ENCODE results near the gene MCL1.

DNA sequence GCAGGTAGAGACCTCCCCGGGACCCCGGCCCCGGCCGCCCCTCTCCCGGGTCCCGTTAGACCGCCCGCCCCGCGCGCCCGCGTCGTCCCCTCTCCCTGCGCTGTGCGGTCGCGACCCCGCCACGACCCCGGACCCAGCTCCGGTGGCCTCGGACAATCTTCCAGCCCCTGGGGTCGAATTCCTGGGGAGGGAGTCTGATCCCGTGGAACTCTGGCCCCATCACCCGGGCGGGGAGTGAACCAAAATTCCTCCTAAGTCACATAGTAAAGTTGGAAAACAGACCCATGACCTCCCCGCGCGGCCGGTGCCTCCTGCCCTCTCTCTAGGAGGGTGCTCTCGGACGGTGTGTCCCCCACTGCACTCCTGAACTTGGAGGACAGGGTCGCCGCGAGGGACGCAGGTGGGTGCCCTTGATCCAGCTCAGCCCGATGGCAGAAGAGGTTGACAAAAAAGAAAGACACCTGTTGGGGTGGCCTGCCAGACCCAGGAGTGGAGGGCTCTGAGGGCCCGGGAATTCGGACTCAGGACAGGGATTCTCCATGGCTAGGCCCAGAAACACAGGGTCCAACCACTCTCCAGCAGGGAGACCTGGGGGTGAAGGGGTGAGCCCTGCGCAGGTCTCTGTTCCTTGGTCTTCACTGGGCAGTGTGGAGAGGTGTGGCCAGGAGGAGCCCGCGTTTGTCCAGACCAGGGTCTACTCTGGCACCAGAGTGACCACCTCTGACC, 29.8 kb downstream of the MCL1 start:
- TF ChIP-seq POLR2A (IDR thresholded peaks at IDR 0.05) = peak in 1 of 2 donors; percentile 11
- TF ChIP-seq, protein P1, sequence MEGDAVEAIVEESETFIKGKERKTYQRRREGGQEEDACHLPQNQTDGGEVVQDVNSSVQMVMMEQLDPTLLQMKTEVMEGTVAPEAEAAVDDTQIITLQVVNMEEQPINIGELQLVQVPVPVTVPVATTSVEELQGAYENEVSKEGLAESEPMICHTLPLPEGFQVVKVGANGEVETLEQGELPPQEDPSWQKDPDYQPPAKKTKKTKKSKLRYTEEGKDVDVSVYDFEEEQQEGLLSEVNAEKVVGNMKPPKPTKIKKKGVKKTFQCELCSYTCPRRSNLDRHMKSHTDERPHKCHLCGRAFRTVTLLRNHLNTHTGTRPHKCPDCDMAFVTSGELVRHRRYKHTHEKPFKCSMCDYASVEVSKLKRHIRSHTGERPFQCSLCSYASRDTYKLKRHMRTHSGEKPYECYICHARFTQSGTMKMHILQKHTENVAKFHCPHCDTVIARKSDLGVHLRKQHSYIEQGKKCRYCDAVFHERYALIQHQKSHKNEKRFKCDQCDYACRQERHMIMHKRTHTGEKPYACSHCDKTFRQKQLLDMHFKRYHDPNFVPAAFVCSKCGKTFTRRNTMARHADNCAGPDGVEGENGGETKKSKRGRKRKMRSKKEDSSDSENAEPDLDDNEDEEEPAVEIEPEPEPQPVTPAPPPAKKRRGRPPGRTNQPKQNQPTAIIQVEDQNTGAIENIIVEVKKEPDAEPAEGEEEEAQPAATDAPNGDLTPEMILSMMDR (IDR thresholded peaks at IDR 0.05) = no peak
